WERI-Rb-1 (cell line): Measurements from ENCODE around the gene OSBPL5.
A peak's percentile ranks its signal among the peaks of the same experiment; 100 is the strongest.

ENCODE experiments used
- DNase-seq: peaks from one replicate; pipeline ENCODE4 v3.0.0-alpha.2; 2020
- H3K27ac ChIP-seq: fragments of 250-450 bp; sonication (Bioruptor Pico); 2 replicates; pipeline ENCODE4 v1.5.1; 2020; ENCODE audit warnings: mild to moderate bottlenecking, moderate library complexity
- H3K27me3 ChIP-seq: fragments of 250-450 bp; sonication (Bioruptor Pico); 2 replicates; pipeline ENCODE4 v1.5.1; 2021; ENCODE audit warnings: mild to moderate bottlenecking, low read depth, moderate library complexity; ENCODE audit not compliant: insufficient read depth, severe bottlenecking
- H3K36me3 ChIP-seq: fragments of 250-450 bp; sonication (Bioruptor Pico); 2 replicates; pipeline ENCODE4 v1.5.1; 2020; ENCODE audit warnings: mild to moderate bottlenecking, moderate library complexity
- H3K4me3 ChIP-seq: 2 replicates; pipeline ENCODE4 v1.5.1; 2011; ENCODE audit warnings: low read depth, mild to moderate bottlenecking, control low read depth, low read length
- H3K9me3 ChIP-seq: fragments of 250-450 bp; sonication (Bioruptor Pico); 2 replicates; pipeline ENCODE4 v1.5.1; 2021; ENCODE audit warnings: mild to moderate bottlenecking, moderate library complexity; ENCODE audit not compliant: severe bottlenecking
- CTCF ChIP-seq: IDR thresholded peaks from 2 replicates; pipeline ENCODE4 v1.5.1; 2011; ENCODE audit warnings: low read depth, mild to moderate bottlenecking, control low read depth, inconsistent platforms, low read length

The OSBPL5 gene

DNA sequence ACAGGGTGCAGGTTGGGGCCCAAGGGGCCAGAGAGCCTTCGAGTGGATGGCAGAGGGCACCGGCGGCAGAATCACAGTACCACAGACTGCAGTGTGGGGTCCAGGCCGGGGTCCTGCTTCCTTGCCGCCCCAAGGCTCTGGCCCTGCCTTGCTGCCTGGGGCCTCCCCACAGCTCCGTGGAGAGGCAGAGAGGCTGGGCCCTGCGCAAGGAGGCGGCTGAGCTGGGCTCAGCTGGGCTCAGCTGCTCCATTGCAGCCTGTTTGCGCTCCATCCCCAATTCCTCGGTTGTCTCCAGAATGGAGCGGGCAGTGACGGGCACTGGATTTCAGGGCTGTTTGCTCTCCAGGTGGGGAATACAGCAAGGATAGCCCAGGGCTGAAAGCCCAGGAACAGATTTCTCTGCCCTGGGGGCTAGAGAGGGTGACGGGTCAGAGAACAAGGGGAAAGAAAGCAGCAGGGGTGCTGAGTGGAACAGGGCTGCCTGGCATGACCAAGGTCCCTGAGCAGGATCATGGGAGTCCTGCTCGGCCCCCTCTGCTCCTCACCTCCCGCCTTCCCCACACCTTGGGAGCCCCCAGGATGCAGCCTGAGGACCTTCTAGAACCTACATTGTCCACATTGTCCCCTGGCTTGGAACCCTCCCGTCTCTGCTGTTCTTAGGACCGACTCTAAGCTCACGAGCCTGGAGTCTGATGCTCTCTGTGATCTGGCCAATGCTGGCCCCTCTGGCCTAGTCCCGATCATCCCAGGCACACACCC is 34.6 kb upstream of the OSBPL5 start:
- Histone ChIP-seq H3K27ac (no peak overlapping the region), H3K9me3 (no peaks in the 10 kb centered on the region), H3K27me3 (peaks cover 6% of the 10 kb centered on the region), H3K36me3 (no peaks in the 10 kb centered on the region), H3K4me3 (no peak overlapping the region)
- DNase-seq = no peak
- no peak for TF ChIP-seq CTCF

DNA sequence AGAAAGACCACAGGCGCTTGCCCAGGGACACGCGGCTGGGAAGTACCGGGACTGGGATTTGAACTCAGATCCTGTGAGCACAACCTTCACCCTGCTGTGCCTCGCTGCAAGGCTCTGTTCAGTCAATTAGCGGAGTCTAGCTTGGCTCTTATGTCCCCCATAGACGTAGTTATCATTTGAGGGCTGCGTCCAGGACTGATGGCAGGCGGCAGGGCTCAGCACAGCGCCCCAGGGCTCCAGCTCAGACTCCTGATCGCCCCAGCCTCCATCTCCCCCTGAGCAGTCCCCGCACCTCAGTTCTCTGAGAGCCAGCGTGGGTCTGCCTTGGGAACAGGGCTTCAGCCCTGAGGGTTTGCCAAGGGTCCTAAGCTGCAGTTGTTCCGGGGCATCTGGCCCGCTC is 33.7 kb upstream of the OSBPL5 start:
- TF ChIP-seq CTCF = no peak
- DNase-seq = no peak
- Histone ChIP-seq H3K27ac (no peak overlapping the region), H3K27me3 (peaks cover 5% of the 10 kb centered on the region), H3K4me3 (no peak overlapping the region), H3K36me3 (no peaks in the 10 kb centered on the region), H3K9me3 (no peaks in the 10 kb centered on the region)

GRCh38 chr11:3197878-3198528 is 32.9 kb upstream of the OSBPL5 start:
- Histone ChIP-seq H3K36me3 (no peaks in the 10 kb centered on the region), H3K9me3 (no peaks in the 10 kb centered on the region), H3K27me3 (no peaks in the 10 kb centered on the region), H3K27ac (no peak overlapping the region), H3K4me3 (no peak overlapping the region)
- no peak for TF ChIP-seq CTCF
- no peak for DNase-seq

DNA sequence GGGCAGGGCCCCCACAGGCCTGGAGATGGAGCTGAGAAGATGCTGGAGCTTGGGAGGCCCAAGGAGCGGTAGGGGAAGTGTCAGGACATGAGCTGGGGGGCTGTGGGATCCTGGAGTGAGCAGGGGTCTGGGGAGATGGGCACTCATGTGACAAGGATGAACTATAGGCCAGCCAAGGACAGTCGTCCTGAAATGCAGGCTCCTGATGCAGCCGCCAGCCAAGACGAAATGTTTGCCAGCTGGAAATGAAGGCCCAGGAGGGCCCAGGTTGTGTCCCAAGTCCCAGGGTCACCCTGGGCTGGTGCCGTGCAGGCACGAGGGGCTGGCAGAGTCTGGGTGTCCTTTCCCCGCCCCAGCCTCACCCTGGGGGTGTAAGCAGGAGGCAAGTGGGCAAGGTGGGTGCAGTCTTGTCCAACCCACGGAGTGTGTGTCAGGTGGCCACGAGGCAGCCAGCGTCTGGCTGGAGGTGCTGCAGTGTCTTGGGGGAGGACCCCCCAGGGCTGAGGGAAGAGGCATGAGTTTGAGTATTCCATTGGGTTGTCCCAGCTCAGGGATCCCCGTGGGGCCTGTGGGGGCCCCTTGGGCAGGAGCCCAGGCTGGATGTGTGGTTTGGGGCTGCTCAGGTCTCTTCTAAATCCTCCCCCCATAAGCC is 32.1 kb upstream of the OSBPL5 start:
- no peaks in the 10 kb centered on the region for H3K9me3 ChIP-seq
- no peak for DNase-seq
- no peak for TF ChIP-seq CTCF
- no peaks in the 10 kb centered on the region for H3K36me3 ChIP-seq
- H3K27ac ChIP-seq = no peak overlapping the region
- no peak overlapping the region for H3K4me3 ChIP-seq
- H3K27me3 ChIP-seq = no peaks in the 10 kb centered on the region

DNA sequence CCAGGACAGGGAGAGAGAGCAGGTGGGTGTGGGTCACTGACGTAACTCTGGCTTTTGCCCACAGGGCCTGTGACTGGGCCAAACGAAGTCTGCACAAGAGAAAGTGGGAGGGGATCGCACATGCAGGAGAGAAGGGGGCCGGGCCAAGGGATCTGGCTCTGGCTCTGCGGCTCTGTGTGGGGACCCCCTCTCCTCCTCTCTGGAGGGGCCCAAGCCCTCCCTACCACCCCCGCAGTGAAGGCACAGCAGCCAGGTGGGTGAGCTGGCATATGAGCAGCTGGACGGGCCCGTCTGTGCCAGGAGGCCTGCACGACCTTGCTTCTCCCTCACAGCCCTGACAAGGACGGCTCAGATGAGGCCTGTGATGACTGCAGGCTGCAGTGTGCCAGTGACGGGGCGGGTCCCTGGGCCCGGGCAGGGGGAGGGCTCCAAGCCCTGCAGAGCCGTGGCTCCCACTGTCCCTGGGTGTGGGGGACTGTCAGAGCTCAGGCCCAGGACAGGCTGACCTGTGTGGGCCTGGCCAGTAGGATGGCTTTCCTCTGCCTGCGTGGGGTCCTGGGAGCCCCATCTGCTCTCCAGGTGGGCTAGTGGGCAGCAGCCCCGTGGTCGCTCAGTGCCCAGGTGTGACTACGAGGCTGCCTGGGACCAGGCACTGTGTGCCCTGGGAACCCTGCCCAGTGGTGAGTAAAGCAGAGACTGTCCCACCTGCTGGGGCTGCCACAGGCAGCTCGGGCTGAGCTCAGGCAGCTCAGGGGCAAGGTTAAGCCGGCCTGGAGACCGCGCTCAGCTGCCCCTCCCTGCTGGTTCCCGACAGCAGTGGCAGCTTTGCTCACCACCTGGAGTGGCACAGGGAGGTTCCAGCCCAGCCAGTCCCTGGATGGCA is 31.3 kb upstream of the OSBPL5 start:
- peak; percentile 67 for DNase-seq
- TF ChIP-seq CTCF = 0 out of 2 replicates have a peak, but pooled peaks have one; percentile 13
- no peaks in the 10 kb centered on the region for H3K9me3 ChIP-seq
- no peaks in the 10 kb centered on the region for H3K27me3 ChIP-seq
- H3K4me3 ChIP-seq = no peak overlapping the region
- no peaks in the 10 kb centered on the region for H3K36me3 ChIP-seq
- H3K27ac ChIP-seq = no peak overlapping the region
